HEK293 (cell line): ENCODE measurements around the gene ABR.

Experiments
- CTCF ChIA-PET: fragments of 350-600 bp; formaldehyde crosslinking; extraction: SDS; loops from one replicate; lab custom pipeline; 2021; ENCODE audit warnings: antibody characterized with exemption; lab: Yijun Ruan, JAX
- POLR2A ChIA-PET: fragments of 300-600 bp; formaldehyde crosslinking; extraction: SDS; loops from one replicate; lab custom pipeline; 2020; ENCODE audit warnings: antibody characterized with exemption, inconsistent platforms; lab: Yijun Ruan, JAX
- H3K27ac ChIP-seq: fragments of 200-500 bp; sonication (Bioruptor generic); 2 replicates; pipeline ENCODE4 v1.5.1; 2014; ENCODE audit warnings: low read depth, low read length, control low read depth, inconsistent platforms; ENCODE audit errors: extremely low read depth
- H3K36me3 ChIP-seq, 2 experiments: fragments of 200-500 bp in 1 of 2; sonication (Bioruptor generic) in 1 of 2; 1 replicate in 1 of 2; 2 replicates in 1 of 2; pipeline ENCODE4 v1.5.1; 2014 to 2017; ENCODE audit warnings: inconsistent platforms in 2 of 2, low read length in 2 of 2; ENCODE audit not compliant: control insufficient read depth in 2 of 2, insufficient read depth in 1 of 2
- H3K4me1 ChIP-seq: fragments of 200-500 bp; sonication (Bioruptor generic); 2 replicates; pipeline ENCODE4 v1.5.1; 2014; ENCODE audit warnings: mild to moderate bottlenecking, low read length, inconsistent platforms; ENCODE audit not compliant: control insufficient read depth, insufficient read depth
- H3K4me3 ChIP-seq: 2 replicates; pipeline ENCODE4 v1.5.1; 2011; ENCODE audit warnings: low read depth, mild to moderate bottlenecking, control low read depth, low read length, moderate library complexity
- H3K9me3 ChIP-seq: fragments of 200-500 bp; sonication (Bioruptor generic); 2 replicates; pipeline ENCODE4 v1.5.1; 2014; ENCODE audit warnings: low read depth, low read length, inconsistent platforms; ENCODE audit not compliant: control insufficient read depth, insufficient read depth
- GLIS2 ChIP-seq: fragments of 450-650 bp; formaldehyde crosslinking; IDR thresholded peaks from 2 replicates; pipeline ENCODE4 v1.5.1; 2016; ENCODE audit warnings: missing biosample characterization, missing genetic modification characterization
- KLF10 ChIP-seq: fragments of 450-650 bp; IDR thresholded peaks from 2 replicates; pipeline ENCODE4 v1.5.1; 2018; ENCODE audit warnings: missing biosample characterization, mild to moderate bottlenecking, missing genetic modification characterization
- RBAK ChIP-seq: fragments of 450-650 bp; formaldehyde crosslinking; IDR thresholded peaks from 2 replicates; pipeline ENCODE4 v1.5.1; 2016; ENCODE audit warnings: missing biosample characterization, missing genetic modification characterization
- YY1 ChIP-seq: fragments of 450-650 bp; formaldehyde crosslinking; IDR thresholded peaks from 2 replicates; pipeline ENCODE4 v1.5.1; 2018; ENCODE audit warnings: missing biosample characterization, missing genetic modification characterization
- ZBTB17 ChIP-seq: fragments of 450-650 bp; formaldehyde crosslinking; IDR thresholded peaks from 2 replicates; pipeline ENCODE4 v1.5.1; 2016; ENCODE audit warnings: missing biosample characterization, missing genetic modification characterization
- ZFHX2 ChIP-seq: fragments of 450-650 bp; formaldehyde crosslinking; conservative IDR thresholded peaks from 2 replicates; pipeline ENCODE4 v1.5.1; 2016; ENCODE audit warnings: missing biosample characterization, missing genetic modification characterization
- ZNF335 ChIP-seq: fragments of 450-650 bp; formaldehyde crosslinking; conservative IDR thresholded peaks from 2 replicates; pipeline ENCODE4 v1.5.1; 2016; ENCODE audit warnings: missing biosample characterization, missing genetic modification characterization
- ZNF350 ChIP-seq: fragments of 450-650 bp; formaldehyde crosslinking; IDR thresholded peaks from 2 replicates; pipeline ENCODE4 v1.5.0; 2017; ENCODE audit warnings: missing biosample characterization, mild to moderate bottlenecking, missing genetic modification characterization
- ZNF391 ChIP-seq: fragments of 450-650 bp; formaldehyde crosslinking; IDR thresholded peaks from 2 replicates; pipeline ENCODE4 v1.5.1; 2016; ENCODE audit warnings: low read depth, missing biosample characterization, missing genetic modification characterization, borderline replicate concordance
- ZNF530 ChIP-seq: fragments of 450-650 bp; formaldehyde crosslinking; IDR thresholded peaks from 2 replicates; pipeline ENCODE4 v1.5.1; 2016; ENCODE audit warnings: low read depth, missing biosample characterization, missing genetic modification characterization
- ZNF555 ChIP-seq: fragments of 450-650 bp; formaldehyde crosslinking; conservative IDR thresholded peaks from 2 replicates; pipeline ENCODE4 v1.5.1; 2017; ENCODE audit warnings: missing biosample characterization, mild to moderate bottlenecking, missing genetic modification characterization, inconsistent platforms
- ZNF621 ChIP-seq: fragments of 450-650 bp; formaldehyde crosslinking; IDR thresholded peaks from 2 replicates; pipeline ENCODE4 v1.5.1; 2017; ENCODE audit warnings: missing biosample characterization, missing genetic modification characterization
- ZNF629 ChIP-seq: fragments of 450-650 bp; formaldehyde crosslinking; IDR thresholded peaks from 2 replicates; pipeline ENCODE4 v1.5.1; 2017; ENCODE audit warnings: missing biosample characterization, missing genetic modification characterization
- TF ChIP-seq, protein P1 (sequence below): fragments of 450-650 bp; formaldehyde crosslinking; IDR thresholded peaks from 2 replicates; pipeline ENCODE4 v1.5.1; 2016; ENCODE audit warnings: missing biosample characterization, missing genetic modification characterization
- TF ChIP-seq, protein P2 (sequence below): fragments of 450-650 bp; formaldehyde crosslinking; IDR thresholded peaks from 2 replicates; pipeline ENCODE4 v1.5.1; 2016; ENCODE audit warnings: missing biosample characterization, missing genetic modification characterization
- TF ChIP-seq, protein P3 (sequence below): fragments of 450-650 bp; formaldehyde crosslinking; IDR thresholded peaks from 2 replicates; pipeline ENCODE4 v1.5.1; 2017; ENCODE audit warnings: missing biosample characterization, missing genetic modification characterization
- TF ChIP-seq, protein P4 (sequence below): fragments of 450-650 bp; formaldehyde crosslinking; IDR thresholded peaks from 2 replicates; pipeline ENCODE4 v1.5.1; 2016; ENCODE audit warnings: missing biosample characterization, missing genetic modification characterization, low read depth
- TF ChIP-seq, protein P5 (sequence below): fragments of 450-650 bp; formaldehyde crosslinking; IDR thresholded peaks from 2 replicates; pipeline ENCODE4 v1.5.1; 2016; ENCODE audit warnings: missing biosample characterization, missing genetic modification characterization, borderline replicate concordance
- TF ChIP-seq, protein P6 (sequence below): fragments of 450-650 bp; IDR thresholded peaks from 2 replicates; pipeline ENCODE4 v1.5.1; 2018; ENCODE audit warnings: missing biosample characterization, missing genetic modification characterization

Gene ABR

DNA sequence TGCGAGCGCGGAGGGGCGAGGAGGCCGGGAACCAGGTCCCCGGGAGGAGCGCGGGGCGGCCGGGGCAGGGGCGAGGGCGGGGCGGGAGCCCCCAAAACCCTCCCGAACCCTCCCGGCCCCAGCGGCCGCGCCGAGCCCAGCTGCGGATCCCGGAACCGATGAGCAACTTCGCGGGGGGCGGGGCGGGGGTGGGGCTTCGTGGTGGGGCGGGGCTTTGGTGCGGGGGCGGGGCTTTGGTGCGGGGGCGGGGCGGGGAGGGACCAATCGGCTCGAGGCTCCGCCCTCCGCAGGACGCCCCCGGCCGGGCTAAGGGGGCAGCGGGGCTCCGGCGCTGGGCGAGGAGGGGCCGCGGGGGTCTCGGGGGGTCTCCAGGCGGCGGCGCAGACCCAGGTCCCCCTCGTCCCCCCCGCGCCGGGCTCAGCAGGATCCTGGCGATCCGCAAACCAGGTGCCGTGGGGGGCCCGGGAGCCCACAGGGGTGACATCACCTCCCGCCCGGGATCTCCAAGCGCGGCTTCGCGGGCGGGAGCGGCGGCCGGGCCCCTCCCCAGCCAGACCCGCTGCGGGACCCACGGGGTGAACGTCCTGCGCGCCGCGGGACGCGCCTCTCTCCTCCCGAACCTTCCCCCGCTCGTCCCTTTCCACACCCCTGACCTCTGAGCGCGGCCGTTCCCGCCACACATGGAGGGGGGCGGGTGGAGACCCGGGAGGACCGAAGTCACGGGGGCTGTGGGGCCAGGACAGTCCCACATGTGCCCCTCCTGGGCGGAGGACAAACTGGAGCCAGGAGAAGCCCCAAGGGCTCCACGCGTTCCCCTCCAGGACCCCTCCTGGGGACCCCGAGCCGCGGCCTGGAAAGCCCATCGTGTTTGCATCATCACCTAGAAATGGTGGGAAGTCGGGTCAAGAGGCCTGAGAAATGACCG is at the start of gene ABR (continued):
- TF ChIP-seq ZNF391 (tag by site-specific recombination), result 0 out of 2 replicates have a peak, but pooled peaks have one; percentile 21
- peak; percentile 61 for TF ChIP-seq ZNF335
- TF ChIP-seq, protein P1, sequence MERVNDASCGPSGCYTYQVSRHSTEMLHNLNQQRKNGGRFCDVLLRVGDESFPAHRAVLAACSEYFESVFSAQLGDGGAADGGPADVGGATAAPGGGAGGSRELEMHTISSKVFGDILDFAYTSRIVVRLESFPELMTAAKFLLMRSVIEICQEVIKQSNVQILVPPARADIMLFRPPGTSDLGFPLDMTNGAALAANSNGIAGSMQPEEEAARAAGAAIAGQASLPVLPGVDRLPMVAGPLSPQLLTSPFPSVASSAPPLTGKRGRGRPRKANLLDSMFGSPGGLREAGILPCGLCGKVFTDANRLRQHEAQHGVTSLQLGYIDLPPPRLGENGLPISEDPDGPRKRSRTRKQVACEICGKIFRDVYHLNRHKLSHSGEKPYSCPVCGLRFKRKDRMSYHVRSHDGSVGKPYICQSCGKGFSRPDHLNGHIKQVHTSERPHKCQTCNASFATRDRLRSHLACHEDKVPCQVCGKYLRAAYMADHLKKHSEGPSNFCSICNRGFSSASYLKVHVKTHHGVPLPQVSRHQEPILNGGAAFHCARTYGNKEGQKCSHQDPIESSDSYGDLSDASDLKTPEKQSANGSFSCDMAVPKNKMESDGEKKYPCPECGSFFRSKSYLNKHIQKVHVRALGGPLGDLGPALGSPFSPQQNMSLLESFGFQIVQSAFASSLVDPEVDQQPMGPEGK (tag by site-specific recombination), result peak; percentile 76
- TF ChIP-seq, protein P2, sequence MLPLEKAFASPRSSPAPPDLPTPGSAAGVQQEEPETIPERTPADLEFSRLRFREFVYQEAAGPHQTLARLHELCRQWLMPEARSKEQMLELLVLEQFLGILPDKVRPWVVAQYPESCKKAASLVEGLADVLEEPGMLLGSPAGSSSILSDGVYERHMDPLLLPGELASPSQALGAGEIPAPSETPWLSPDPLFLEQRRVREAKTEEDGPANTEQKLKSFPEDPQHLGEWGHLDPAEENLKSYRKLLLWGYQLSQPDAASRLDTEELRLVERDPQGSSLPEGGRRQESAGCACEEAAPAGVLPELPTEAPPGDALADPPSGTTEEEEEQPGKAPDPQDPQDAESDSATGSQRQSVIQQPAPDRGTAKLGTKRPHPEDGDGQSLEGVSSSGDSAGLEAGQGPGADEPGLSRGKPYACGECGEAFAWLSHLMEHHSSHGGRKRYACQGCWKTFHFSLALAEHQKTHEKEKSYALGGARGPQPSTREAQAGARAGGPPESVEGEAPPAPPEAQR, result no peak
- TF ChIP-seq, protein P3, sequence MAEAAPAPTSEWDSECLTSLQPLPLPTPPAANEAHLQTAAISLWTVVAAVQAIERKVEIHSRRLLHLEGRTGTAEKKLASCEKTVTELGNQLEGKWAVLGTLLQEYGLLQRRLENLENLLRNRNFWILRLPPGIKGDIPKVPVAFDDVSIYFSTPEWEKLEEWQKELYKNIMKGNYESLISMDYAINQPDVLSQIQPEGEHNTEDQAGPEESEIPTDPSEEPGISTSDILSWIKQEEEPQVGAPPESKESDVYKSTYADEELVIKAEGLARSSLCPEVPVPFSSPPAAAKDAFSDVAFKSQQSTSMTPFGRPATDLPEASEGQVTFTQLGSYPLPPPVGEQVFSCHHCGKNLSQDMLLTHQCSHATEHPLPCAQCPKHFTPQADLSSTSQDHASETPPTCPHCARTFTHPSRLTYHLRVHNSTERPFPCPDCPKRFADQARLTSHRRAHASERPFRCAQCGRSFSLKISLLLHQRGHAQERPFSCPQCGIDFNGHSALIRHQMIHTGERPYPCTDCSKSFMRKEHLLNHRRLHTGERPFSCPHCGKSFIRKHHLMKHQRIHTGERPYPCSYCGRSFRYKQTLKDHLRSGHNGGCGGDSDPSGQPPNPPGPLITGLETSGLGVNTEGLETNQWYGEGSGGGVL, result peak; percentile 90
- TF ChIP-seq, protein P4, sequence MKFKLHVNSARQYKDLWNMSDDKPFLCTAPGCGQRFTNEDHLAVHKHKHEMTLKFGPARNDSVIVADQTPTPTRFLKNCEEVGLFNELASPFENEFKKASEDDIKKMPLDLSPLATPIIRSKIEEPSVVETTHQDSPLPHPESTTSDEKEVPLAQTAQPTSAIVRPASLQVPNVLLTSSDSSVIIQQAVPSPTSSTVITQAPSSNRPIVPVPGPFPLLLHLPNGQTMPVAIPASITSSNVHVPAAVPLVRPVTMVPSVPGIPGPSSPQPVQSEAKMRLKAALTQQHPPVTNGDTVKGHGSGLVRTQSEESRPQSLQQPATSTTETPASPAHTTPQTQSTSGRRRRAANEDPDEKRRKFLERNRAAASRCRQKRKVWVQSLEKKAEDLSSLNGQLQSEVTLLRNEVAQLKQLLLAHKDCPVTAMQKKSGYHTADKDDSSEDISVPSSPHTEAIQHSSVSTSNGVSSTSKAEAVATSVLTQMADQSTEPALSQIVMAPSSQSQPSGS (tag by site-specific recombination), result peak; percentile 73
- peak; percentile 90 for TF ChIP-seq KLF10 (tag by site-specific recombination)
- peak; percentile 97 for TF ChIP-seq GLIS2 (tag by site-specific recombination)
- peak; percentile 23; the same call in 1 of the 2 replicates for TF ChIP-seq ZNF629
- TF ChIP-seq ZFHX2 (tag by site-specific recombination), result peak; percentile 78

DNA sequence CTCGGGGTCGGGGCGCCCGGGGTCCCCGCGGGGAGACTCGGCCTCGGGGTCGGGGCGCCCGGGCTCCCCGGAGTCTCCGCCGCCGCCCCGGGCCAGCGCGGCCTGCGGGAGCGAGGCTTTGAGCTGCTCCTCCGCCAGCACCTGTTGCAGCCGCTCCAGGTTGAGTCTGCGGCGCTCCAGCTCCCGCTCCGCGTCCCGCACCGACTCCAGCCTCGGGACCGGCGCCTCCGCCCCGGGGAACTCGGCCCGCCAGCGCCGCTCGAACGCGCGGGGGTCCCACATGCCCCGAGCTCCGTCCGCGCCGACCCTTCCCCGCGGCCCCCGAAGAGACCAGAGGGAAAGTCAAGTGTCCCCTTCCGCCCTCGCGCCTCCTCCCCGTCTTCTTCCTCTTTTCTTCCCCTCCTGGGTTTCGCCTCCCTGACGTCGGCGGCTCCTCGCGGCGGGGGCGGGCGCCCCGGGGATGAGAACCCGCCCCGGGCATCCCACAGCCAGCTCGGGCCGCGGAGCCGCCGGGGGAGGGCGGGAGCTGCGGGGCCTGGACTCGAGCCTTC is 49.6 kb upstream of the ABR start:
- CTCF ChIA-PET, result interaction anchor here (0.6 to 1.5 kb wide), 6 partner anchors 11 to 311 kb away, joined by 3 to 5 read pairs (median 4); no protein-coding TSS in a partner anchor
- Histone ChIP-seq H3K27ac (peak overlapping the region; percentile 90), H3K4me1 (peaks cover 6% of the 10 kb centered on the region), H3K4me3 (peak overlapping the region; percentile 67), H3K9me3 (no peaks in the 10 kb centered on the region), H3K36me3 (peaks cover 0 to 14% of the 10 kb centered on the region in 2 experiments; a peak in 2 of 3 replicates)
- POLR2A ChIA-PET, result interaction anchor here (0.9 to 1.9 kb wide), 10 partner anchors 8 to 119 kb away, joined by 3 to 7 read pairs (median 4); no protein-coding TSS in a partner anchor
- TF ChIP-seq ZNF530 (tag by site-specific recombination), result no peak
- no peak for TF ChIP-seq RBAK (tag by site-specific recombination)
- TF ChIP-seq ZNF621 (tag by site-specific recombination), result no peak
- TF ChIP-seq YY1 (tag by site-specific recombination), result no peak
- TF ChIP-seq, protein P5, sequence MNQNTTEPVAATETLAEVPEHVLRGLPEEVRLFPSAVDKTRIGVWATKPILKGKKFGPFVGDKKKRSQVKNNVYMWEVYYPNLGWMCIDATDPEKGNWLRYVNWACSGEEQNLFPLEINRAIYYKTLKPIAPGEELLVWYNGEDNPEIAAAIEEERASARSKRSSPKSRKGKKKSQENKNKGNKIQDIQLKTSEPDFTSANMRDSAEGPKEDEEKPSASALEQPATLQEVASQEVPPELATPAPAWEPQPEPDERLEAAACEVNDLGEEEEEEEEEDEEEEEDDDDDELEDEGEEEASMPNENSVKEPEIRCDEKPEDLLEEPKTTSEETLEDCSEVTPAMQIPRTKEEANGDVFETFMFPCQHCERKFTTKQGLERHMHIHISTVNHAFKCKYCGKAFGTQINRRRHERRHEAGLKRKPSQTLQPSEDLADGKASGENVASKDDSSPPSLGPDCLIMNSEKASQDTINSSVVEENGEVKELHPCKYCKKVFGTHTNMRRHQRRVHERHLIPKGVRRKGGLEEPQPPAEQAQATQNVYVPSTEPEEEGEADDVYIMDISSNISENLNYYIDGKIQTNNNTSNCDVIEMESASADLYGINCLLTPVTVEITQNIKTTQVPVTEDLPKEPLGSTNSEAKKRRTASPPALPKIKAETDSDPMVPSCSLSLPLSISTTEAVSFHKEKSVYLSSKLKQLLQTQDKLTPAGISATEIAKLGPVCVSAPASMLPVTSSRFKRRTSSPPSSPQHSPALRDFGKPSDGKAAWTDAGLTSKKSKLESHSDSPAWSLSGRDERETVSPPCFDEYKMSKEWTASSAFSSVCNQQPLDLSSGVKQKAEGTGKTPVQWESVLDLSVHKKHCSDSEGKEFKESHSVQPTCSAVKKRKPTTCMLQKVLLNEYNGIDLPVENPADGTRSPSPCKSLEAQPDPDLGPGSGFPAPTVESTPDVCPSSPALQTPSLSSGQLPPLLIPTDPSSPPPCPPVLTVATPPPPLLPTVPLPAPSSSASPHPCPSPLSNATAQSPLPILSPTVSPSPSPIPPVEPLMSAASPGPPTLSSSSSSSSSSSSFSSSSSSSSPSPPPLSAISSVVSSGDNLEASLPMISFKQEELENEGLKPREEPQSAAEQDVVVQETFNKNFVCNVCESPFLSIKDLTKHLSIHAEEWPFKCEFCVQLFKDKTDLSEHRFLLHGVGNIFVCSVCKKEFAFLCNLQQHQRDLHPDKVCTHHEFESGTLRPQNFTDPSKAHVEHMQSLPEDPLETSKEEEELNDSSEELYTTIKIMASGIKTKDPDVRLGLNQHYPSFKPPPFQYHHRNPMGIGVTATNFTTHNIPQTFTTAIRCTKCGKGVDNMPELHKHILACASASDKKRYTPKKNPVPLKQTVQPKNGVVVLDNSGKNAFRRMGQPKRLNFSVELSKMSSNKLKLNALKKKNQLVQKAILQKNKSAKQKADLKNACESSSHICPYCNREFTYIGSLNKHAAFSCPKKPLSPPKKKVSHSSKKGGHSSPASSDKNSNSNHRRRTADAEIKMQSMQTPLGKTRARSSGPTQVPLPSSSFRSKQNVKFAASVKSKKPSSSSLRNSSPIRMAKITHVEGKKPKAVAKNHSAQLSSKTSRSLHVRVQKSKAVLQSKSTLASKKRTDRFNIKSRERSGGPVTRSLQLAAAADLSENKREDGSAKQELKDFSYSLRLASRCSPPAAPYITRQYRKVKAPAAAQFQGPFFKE (tag by site-specific recombination), result no peak
- TF ChIP-seq ZBTB17 (tag by site-specific recombination), result no peak; the same call in 1 of the 2 replicates
- TF ChIP-seq ZNF391 (tag by site-specific recombination), result no peak
- TF ChIP-seq, protein P6, sequence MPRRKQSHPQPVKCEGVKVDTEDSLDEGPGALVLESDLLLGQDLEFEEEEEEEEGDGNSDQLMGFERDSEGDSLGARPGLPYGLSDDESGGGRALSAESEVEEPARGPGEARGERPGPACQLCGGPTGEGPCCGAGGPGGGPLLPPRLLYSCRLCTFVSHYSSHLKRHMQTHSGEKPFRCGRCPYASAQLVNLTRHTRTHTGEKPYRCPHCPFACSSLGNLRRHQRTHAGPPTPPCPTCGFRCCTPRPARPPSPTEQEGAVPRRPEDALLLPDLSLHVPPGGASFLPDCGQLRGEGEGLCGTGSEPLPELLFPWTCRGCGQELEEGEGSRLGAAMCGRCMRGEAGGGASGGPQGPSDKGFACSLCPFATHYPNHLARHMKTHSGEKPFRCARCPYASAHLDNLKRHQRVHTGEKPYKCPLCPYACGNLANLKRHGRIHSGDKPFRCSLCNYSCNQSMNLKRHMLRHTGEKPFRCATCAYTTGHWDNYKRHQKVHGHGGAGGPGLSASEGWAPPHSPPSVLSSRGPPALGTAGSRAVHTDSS (tag by site-specific recombination), result peak; percentile 72
- TF ChIP-seq ZNF350, result no peak
- peak; percentile 51 for TF ChIP-seq GLIS2 (tag by site-specific recombination)
- TF ChIP-seq ZNF555, result no peak
